8988T (cell line): ENCODE results near the gene PAX2.

Experiments used
- DNase-seq: peaks from one replicate; pipeline ENCODE4 v3.0.0; 2011

The PAX2 gene

DNA sequence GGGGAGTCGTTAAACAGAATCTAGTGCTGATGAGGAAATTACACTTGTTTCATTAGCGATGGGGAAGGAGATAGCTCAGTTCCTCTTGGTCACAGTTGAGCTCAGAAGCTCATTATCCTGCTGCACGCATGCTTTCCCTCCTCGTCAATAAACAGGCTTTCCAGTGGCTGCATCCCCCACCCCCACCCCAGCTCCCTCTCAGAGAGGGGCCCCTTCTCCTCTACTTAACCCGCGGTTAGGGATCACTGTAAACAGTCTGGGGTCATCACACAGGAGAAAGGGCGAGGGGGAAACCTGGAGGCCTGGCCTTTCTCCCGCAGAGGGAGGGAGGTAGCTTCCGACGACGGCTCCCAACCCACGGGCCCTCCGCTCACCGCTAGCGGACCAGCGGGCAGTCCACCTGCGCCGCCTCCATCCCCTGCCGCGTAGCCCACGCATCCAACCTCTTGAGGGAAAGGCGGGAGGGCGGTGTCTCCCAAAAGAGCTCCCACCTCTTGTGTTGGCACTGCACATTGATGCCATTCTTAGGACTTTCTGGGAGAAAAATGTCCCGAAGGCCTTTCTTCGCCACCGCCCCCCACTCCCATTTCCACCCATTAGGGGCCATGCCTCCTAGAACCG, 80.8 kb downstream of the PAX2 start:
- DNase-seq, result no peak

DNA sequence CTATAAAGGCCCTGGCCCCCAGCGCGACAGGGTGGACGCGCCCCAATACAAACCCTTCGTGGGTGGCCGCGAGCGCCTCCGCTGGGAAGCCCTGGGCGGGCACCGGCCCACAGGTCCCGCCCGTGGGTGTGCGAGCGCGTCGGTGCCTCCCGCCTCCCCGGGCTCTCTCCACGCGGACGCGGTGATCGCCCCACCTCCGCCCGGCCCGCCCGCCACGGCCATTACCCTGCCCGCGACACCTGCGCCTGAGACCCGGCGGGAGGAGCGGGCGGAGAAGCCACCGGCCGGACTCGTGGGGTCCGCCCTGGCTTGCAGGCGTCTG, 81.2 kb downstream of the PAX2 start:
- DNase-seq, result no peak

DNA sequence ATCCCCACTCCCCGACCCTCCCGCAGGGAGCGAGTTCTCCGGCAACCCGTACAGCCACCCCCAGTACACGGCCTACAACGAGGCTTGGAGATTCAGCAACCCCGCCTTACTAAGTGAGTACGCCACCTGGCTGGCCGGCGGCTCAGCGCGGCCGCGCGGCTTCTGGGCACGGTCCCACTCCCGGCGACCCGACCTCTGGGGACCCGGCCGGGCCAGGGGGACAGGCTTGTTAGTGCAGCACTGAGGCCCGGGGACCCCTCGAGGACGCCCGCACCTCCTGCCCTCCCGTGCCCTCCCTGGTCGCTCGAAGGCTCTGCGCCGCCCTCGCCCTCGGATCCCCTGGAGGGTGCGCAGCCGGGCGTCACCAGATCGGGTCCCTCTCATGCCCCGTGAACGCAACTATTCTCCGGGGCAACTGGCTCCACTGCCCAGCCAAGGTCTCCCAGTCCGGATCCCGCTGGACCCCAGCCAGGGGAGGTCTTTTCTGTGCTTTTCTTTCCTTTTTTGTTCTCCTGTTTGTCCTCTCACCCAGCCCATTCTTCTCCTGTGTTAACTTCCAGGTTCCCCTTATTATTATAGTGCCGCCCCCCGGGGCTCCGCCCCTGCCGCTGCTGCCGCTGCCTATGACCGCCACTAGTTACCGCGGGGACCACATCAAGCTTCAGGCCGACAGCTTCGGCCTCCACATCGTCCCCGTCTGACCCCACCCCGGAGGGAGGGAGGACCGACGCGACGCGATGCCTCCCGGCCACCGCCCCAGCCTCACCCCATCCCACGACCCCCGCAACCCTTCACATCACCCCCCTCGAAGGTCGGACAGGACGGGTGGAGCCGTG, 81.8 kb downstream of the PAX2 start:
- DNase-seq, result peak; percentile 95

DNA sequence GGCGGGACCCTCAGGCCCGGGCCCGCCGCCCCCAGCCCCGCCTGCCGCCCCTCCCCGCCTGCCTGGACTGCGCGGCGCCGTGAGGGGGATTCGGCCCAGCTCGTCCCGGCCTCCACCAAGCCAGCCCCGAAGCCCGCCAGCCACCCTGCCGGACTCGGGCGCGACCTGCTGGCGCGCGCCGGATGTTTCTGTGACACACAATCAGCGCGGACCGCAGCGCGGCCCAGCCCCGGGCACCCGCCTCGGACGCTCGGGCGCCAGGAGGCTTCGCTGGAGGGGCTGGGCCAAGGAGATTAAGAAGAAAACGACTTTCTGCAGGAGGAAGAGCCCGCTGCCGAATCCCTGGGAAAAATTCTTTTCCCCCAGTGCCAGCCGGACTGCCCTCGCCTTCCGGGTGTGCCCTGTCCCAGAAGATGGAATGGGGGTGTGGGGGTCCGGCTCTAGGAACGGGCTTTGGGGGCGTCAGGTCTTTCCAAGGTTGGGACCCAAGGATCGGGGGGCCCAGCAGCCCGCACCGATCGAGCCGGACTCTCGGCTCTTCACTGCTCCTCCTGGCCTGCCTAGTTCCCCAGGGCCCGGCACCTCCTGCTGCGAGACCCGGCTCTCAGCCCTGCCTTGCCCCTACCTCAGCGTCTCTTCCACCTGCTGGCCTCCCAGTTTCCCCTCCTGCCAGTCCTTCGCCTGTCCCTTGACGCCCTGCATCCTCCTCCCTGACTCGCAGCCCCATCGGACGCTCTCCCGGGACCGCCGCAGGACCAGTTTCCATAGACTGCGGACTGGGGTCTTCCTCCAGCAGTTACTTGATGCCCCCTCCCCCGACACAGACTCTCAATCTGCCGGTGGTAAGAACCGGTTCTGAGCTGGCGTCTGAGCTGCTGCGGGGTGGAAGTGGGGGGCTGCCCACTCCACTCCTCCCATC, 82.7 kb downstream of the PAX2 start:
- peak; percentile 91 for DNase-seq

DNA sequence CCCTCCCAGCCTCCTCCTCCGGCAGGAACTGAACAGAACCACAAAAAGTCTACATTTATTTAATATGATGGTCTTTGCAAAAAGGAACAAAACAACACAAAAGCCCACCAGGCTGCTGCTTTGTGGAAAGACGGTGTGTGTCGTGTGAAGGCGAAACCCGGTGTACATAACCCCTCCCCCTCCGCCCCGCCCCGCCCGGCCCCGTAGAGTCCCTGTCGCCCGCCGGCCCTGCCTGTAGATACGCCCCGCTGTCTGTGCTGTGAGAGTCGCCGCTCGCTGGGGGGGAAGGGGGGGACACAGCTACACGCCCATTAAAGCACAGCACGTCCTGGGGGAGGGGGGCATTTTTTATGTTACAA, 83.3 kb downstream of the PAX2 start:
- DNase-seq, result peak; percentile 91

DNA sequence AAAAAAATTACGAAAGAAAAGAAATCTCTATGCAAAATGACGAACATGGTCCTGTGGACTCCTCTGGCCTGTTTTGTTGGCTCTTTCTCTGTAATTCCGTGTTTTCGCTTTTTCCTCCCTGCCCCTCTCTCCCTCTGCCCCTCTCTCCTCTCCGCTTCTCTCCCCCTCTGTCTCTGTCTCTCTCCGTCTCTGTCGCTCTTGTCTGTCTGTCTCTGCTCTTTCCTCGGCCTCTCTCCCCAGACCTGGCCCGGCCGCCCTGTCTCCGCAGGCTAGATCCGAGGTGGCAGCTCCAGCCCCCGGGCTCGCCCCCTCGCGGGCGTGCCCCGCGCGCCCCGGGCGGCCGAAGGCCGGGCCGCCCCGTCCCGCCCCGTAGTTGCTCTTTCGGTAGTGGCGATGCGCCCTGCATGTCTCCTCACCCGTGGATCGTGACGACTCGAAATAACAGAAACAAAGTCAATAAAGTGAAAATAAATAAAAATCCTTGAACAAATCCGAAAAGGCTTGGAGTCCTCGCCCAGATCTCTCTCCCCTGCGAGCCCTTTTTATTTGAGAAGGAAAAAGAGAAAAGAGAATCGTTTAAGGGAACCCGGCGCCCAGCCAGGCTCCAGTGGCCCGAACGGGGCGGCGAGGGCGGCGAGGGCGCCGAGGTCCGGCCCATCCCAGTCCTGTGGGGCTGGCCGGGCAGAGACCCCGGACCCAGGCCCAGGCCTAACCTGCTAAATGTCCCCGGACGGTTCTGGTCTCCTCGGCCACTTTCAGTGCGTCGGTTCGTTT, 83.9 kb downstream of the PAX2 start:
- DNase-seq, result peak; percentile 86

DNA sequence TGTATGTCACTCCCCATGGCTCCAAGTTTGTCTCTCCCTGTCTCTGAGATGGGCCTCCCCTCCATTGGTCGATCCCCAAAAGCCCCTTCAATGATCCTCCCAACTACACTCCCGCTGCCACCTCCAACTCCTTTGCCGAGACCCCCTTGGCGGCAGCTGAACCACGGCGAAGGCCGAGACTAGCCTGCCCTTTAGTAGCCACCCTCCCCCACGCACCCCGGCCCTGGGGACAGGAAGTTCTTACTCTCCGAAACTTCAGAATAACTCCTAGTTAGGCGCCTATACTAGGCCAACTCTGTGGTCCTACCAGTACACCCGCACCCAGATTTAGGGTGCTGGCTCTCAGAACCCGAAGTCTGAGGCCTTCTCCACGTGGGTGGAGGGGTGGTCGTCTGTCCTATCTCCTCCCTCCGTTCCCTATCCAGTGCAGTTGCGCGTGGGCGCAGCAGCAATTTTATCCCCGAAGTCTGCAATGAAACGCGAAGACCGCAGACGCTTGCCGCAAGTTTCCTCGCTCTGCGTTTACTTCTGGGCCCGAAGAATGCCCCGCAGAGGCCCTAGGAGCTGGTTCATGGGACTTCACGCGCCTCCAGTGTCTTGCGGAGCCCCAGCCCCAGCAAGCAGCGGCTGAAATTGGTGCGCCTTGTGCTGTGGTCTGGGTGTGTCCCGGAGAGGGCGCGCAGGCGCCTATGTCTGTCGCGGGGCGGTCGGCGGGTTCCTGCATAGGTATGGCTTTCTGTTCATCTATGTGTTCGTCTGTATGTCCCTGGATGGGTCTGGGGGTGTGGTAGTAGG, 84.7 kb downstream of the PAX2 start:
- DNase-seq, result no peak

DNA sequence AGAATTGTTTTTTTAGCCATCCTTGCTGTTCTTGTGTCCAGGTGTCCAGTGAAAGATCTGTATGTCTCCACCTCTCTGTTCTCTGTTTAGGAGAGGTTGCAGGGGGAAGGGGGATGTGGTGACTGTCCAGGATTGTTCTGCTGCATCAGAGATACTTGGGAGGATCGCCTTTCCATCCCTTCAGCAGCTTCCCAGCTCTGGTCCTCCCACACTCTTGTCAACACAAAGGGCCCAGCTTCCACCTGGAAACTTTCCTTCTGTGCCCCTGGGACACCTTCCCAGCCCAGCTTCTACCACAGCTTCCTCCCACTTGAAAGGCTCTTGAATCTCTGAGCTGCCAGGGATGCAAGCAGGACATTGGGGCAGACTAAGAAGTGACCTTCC, 85.3 kb downstream of the PAX2 start:
- DNase-seq, result no peak

DNA sequence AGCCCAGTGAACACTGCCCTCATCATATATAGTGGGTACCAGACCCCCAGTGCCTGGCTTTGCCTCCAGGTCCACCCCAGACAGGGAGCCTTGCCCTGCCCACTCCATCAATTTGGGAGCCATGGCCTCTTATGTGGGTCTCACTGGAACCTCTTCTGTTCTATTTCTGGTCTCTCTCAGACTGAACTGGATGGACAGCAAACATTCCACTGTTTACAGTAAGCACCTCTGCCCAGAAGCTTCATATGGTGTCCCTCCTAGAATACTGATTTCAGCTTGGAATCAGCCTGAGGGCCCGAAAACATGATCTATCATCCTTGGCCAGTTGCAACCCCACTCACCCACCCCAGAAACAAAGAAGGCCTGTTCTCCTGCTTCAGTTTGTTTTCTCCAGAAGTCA, 86.4 kb downstream of the PAX2 start:
- DNase-seq, result no peak

DNA sequence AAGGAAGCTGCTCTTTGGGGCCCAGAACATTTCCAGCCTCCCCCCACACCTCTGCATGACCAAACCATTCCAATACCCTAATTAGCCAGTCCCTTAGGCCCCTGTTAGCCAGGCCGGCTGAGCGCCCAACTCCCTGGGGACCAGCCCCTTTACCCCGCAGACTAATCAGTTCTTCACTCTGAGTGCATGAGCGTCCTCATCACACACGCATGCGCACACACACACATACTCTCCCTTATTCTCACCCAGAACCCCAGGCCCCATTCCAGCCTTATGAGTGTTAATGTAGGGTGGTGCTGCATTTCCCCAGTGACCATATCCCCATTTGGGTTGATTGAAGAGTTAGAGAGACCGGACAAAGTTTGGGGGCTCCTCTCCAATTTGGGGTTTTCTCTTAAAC, 90.4 kb downstream of the PAX2 start:
- no peak for DNase-seq

DNA sequence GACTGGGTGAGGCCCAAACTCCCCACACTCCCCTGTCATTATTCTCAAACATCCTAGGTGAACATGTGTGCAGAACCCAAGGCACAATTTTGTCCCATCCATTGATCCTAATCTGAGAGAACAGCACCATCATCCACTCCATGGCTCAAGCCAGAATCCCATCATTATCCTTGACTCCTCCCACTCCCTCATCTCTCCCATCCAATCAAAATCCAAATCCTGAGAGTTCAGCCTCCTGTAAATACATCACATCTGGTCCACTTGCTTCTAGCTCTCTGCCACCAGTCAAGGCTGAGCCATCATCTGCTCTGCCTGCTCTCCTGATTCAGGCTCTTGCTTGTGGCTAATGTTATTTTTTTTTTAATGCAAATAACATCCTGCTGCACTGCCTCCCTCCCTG, 91.5 kb downstream of the PAX2 start:
- no peak for DNase-seq

DNA sequence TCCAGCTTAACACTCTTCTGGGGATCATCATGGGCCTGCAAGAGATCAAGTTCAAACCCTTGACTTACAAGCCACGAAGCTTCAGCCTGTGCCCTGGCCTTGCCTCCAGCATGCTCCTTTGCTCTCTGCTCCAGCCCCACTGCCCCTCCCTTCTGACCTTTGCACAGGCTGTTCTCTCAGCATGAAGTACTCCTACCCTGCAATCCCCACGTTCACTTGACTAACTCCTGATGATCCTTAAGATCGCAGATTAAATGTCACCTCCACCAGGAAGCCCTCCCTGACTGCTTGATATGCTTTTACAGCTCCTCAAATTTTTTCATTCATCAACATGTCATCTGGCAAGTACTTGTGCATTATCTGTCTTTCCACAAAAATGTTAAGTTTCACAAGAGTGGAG, 91.9 kb downstream of the PAX2 start:
- DNase-seq, result no peak

DNA sequence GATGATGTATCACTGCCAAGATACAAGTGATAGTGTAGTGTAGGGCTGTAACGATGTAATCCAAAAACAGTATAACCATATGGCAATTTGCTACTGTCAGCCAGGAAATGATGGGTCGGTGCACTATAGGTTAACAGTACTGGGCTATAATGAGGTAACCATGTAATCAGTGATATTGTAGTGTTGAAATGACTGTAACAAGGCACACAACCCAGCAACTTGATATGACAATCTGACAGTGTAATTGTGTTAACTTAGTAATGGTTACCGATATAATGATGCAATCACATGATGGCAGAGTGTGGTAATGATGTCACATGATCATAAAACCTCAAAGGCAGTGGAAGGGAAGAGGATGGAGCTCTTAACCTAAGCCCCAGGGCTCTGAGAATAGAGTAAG, 93.6 kb downstream of the PAX2 start:
- no peak for DNase-seq

DNA sequence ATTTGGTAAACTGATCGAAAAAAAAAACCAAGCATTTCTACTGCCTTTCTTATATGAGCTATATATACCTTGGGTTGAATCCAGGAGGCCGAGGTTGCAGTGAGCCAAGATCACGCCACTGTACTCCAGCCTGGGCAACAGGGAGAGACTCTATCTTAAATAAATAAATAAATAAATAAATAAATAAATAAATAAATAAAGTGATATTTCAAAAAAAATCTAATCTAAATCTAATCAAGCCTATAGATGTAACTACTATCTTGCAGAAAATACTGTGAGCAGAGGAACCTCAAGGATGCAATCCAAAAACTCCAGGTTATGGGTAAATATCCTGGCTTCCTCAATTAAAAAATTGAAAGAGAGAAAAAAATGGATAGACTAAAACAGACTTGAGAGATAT, 96.1 kb downstream of the PAX2 start:
- no peak for DNase-seq

DNA sequence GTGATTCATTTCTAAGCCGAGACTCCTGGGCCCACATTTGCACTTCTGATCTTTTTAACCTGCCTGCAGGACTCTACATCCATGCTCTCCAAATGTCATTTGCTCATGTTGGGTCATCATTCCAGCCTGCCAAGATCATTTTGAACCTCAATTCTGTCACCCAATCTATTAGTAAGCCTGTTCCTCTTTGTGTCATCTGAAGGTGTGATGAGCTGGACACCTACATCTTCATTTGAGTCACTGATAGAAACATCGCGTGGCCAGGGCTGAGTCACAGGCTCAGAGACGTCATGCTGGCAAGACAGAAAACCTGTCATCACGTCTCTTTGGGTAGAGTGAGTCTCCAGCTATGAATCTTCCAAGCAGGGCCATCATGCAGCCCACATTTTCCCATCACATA, 102.1 kb downstream of the PAX2 start:
- no peak for DNase-seq

DNA sequence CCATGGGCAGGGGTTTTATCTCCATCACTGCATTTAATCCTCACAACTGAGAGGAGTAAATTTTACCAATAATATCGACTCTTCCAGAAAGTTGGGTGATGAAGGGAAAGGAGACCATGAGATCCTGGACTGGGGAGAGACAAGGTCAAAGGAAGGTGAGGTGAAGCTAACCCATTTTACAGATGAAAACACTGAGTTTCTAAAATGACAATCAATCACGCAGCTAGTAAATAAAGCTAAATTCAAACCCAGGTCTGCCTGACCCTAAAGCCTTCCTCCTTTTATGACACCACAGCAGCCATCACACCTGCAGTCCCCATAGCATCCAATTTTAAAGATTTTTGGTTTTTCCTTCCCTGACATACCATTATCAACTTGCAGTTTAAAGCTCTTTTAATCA, 103.4 kb downstream of the PAX2 start:
- DNase-seq, result no peak

DNA sequence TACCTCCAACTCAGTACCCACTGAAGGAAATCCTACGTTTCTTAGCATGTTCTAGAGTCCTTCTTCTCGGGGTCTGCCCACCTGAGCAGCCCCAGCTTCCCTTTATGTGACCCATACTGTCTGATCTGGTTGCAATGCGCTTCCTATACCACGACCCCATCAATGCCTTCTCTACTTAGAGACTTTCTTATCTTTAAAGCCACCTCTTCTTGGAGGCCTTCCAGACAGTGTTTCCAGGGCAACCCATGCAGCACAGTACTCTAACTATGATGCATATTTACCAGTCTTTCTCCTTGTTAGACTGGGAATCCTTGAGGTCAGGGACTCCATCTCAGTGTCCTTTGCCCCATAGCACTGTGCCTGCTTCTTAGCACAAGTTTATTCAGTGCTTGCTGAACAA, 112.9 kb downstream of the PAX2 start:
- DNase-seq, result no peak

DNA sequence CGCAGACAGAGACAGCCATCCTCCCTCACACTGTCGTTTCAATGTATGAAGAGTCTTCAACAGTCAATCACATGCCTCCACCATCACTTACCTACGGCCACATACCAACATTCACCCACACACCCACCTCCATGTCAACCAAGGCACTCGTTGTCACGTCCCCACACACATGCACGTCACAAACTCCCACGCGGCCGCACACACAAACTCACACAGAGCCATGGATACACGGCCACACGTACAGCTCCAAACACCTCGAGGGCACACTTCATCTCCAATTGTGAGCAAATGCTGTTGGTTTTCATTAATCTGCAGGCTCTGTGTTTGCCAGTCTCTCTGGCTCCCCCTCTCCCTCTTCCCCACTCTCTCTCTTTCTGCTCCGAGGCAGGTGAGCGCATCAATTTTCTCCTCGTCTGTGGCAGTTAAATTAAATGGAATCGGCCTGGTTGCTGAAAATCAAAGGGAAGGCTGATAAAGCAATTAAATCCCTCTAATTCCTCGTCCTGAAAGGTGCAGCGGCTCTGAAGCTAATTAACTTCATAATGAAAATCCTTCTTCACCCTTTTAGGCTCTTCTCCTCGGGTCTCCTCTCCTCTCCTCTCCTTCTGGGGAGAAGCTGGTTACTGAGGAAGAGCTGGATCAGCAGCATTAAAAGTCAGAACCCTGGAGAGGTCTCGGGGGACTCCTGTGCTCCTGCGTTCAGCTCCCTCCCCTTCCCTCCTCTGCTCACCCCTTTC, 113.5 kb downstream of the PAX2 start:
- DNase-seq, result no peak

DNA sequence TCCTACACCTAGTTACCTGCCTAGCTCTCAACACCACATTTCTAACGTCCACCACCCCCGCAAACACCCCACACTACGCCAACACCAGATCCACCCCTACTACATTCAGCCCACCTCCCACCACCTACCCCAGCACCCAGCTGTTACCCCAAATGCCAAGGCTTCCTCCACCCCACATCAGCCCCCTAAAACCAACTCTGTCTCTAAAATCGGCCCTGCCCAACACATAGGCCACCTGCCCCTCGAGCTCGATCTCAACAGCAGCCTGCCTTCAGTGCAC, 114.0 kb downstream of the PAX2 start:
- no peak for DNase-seq

DNA sequence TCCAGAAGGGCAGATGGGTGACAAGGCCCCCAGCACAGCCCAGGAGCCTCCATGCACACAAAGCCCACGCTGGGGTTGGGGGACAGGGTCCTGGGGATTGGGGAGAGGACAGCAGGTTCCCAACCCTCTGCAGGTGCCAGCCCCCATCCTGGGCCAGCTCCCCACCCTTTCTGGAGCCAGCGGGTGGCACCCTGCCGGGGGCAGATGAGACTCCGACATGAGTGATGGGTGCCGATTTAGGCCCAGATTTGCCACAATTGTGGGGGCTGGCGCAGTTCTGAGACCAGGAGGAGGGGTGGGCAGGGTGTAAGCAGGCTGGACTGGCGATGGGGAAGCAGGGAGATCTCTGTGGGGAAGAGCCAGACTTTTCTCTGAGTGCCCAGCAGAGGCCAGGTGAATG, 118.1 kb downstream of the PAX2 start:
- DNase-seq, result no peak

DNA sequence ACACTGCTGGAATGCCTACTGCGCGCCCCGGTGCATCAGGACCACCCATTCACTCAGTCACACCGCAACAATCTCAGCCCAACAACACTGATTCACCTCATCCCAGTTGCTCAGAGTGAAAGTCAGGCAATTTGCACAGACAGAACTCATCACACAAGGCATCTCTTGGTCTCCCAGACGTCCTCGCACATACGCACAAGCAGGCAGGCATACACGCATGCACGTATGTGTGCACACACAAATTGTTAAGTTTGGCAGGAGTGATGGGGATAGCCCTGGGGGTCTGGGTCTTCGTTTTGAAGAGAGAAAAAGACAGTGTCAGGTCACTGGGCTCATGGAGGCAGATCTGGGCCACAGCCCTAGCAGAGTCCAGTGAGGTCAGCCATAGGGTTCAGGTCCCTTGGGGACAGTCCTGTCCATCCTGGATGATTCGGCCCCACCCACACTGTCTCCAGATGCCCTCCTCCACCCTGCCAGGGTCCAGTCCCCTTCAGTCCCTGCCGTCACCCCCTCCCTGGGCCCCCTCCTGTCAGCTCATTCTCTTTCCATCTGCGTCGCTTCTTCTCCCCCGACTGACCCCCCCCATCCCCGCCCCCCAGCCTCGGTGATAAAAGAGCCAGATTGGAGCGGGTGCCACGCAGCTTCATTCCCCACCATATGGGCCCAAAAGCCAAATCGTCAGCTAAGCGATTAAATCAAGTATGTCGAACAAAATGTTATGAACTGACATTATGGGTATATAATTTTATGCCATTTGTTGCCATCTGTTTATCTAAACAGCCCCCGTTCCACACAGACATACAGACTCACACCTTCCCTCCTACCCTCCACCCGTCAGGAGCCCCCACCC, 118.9 kb downstream of the PAX2 start:
- no peak for DNase-seq
